Myocyte (in vitro differentiated cells): ENCODE results near the gene PRADC1. TPM values are rescaled to one million over a fixed set of nuclear protein-coding genes. Genes with fewer than 3 reads are reported as not detected.
"Not testable (repeated sequence)": the region's sequence is repeated elsewhere in the genome, so short reads cannot be mapped to it uniquely, and the experiment has no call there.

Experiments used
- DNase-seq: peaks from one replicate; pipeline ENCODE4 v3.0.0-alpha.2; 2012; ENCODE audit warnings: low read depth
- total RNA-seq: library from RNA; depleted of rRNA; stranded (reverse); fragments of >200 nt; gene quantifications from 2 replicates; pipeline ENCODE4 v1.2.3, GENCODE V29; 2014

PRADC1 gene
- total RNA-seq, 1 donor from 2014 or later: 102 TPM

DNA sequence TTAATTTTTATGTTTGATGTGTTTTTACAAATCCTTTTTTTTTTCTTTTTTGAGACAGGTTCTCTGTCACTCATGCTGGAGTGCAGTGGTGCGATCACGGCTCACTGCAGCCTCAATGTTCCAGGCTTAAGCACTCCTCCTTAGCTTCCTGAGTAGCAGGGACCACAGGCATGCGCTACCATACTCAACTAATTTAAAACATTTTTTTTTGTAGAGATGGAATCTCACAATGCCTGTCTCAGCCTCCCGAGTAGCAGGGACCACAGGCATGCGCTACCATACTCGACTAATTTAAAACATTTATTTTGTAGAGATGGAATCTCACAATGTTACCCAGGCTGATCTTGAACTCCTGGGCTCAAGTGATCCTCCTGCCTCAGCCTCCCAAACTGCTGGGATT lies 27.4 kb downstream of the PRADC1 start:
- no peak for DNase-seq

DNA sequence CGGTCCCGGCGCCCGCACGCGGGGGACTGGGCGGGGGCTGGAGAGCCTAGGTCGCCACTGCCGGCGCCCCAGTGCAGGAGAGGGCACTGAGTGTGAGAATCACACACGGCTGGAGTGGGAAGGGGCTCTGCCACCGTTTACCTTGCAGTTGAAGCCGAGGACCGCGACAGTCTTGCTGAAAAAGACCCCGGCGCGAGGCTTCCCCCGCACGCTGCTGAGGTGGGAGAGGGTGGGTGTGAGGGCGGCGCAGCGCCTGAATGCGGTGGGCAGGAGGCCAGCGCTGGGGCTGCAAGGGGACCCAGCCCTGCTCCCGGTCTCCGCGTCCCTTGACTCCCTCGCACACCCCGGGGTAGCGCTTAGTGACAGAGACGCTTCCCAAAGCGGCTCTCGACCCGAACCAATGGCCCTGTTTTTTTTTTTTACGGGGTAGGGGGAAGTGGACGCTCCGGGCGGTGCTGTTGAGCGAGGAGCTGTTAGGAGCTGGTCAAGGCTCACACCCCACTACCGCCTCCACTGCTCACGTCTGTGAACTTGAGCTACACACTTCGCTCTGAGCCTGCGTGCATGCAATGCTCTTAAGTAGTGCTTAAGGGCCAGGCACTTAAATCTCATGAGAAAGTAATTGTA lies 29.9 kb downstream of the PRADC1 start:
- no peak for DNase-seq

DNA sequence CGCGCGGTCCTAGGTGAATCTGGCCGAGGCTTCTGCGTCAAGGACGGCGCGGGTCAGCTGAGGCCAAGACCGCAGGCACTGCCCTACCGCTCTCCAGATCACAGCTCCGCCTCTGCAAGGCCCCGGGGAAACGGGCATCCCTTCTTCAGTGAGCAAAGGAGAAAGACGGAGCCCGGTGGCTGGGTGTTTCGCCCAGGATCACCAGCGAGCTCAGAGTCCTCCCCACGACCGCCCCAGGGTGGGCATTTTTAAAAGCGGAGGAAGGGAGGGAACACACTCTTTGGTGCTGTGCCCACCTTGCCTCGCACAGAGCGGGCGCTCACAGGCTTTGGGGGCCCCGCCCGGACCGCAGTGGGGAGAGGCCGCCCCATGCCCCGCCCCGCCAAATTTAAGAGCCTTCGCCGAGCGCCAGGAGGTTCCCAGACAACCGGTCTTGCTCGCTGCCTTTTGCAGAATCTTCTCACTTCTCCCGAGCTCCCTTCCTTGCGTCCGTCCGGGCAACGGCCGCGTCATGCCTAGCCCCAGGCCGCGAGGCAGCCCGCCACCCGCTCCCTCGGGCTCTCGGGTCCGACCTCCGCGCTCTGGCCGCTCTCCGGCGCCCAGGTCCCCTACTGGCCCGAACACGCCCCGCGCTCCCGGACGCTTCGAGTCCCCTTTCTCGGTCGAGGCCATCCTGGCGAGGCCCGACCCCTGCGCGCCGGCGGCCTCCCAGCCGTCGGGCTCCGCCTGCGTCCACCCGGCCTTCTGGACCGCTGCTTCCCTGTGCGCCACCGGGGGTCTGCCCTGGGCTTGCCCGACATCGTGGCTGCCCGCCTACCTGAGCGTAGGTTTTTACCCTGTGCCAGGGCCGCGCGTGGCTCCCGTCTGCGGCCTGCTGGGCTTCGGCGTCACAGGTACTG lies 30.6 kb downstream of the PRADC1 start, which contains the start of gene NOTO:
Gene NOTO, plus strand, starts transcription at position 419 of the 899 bp plus-strand sequence. Its CDS starts 93 bp downstream, at position 512.
- no peak for DNase-seq

DNA sequence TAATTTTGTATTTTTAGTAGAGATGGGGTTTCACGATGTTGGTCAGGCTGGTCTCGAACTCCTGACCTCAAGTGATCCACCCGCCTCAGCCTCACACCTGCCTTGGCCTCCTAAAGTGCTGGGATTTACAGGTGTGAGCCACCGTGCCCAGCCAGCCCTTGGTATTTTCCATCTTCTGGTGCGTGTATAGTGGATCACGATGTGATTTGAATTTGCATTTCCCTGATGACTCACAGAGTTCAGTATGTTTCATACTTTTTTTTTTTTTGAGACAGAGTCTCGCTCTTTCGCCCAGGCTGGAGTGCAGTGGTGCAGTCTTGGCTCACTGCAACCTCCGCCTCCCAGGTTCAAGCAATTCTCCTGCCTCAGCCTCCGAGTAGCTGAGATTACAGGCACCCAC lies 32.8 kb downstream of the PRADC1 start:
- DNase-seq: not testable (repeated sequence)

DNA sequence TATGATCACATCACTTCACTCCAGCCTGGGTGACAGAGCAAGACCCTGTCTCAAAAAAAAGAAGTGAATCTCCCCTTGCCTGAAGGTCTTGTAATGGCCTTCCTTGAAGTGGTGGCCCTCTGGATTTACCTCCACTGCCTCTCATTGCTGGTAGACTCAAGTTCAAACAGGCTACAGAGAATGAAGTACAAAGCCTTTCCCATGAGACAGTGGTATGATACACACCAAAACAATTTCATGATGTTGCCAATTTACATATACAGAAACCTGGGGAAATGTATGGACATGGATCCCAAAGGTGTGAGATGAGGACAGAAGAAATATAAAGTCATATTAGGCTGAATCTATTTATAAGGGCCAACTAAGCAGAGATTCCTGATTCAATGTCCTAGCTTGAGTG lies 35.5 kb downstream of the PRADC1 start:
- DNase-seq: no peak

DNA sequence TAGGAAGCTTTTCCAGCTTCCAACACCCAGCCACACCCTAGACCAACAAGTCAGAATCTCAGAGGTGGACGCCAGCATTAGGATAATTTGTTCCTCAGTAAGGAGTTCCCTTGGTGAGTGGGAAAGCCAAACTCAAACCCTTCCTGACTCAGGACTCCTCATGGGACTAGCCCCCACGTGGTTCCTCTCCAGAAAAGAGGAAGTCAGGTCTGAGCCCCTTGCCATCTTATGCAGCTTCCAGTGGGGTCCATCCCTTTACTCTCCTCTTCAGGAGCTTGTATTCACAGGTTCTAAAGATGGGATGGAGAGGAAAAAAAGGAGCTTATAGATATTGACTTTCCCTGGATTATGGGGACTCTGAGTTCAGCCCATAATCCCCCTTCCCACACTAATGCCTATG lies 45.5 kb downstream of the PRADC1 start:
- no peak for DNase-seq

DNA sequence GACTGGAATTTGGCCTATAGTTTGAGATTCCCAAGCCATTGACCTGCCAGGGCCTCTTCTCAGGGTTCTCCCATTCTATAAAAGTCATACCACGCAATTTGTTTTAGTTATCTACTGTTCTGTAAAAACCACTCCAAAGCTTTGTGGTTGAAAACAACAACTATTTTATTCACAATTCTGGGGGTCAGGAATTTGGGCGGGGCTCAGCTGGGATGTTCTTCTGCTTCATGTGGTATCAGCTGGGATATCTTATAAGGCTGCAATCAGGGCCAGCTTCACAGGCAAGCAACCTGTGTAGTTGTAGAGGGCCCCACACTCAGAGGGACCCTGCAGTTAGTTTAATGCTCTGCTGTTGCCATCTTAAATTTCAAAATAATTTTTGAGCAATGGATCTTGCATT lies 47.1 kb downstream of the PRADC1 start:
- DNase-seq: no peak

Other genes with a start within 250 kb of the PRADC1 start
- 8.0 and 9.5 TPM in 2 replicates for gene SFXN5, start 161.5 kb downstream of the PRADC1 start, total RNA-seq
- gene RAB11FIP5, start 120.3 kb downstream of the PRADC1 start, total RNA-seq: 87.2 and 111 TPM in 2 replicates
- not detected in 2 replicates for gene NOTO, start 30.7 kb downstream of the PRADC1 start, total RNA-seq
- 18.9 and 20.0 TPM in 2 replicates for gene SMYD5, start 19.0 kb downstream of the PRADC1 start, total RNA-seq
- 425 and 436 TPM in 2 replicates for gene CCT7, start 1.1 kb upstream of the PRADC1 start, total RNA-seq
- gene FBXO41, start 51.2 kb upstream of the PRADC1 start, total RNA-seq: 2.6 and 7.3 TPM in 2 replicates
- gene EGR4, start 60.3 kb upstream of the PRADC1 start, total RNA-seq: not detected in 2 replicates
- 18.4 and 23.4 TPM in 2 replicates for gene ALMS1, start 152.6 kb upstream of the PRADC1 start, total RNA-seq